ENCODE data around the gene KDF1. TPM values are rescaled to one million over a fixed set of nuclear protein-coding genes. Genes with fewer than 3 reads are reported as not detected.

The KDF1 gene
- total and polyA plus RNA-seq, 2 of the 13 experiments (the other 11 are each of a cell fraction or from before 2014, with no cell fraction given): 1.9 to 4.9 TPM

DNA sequence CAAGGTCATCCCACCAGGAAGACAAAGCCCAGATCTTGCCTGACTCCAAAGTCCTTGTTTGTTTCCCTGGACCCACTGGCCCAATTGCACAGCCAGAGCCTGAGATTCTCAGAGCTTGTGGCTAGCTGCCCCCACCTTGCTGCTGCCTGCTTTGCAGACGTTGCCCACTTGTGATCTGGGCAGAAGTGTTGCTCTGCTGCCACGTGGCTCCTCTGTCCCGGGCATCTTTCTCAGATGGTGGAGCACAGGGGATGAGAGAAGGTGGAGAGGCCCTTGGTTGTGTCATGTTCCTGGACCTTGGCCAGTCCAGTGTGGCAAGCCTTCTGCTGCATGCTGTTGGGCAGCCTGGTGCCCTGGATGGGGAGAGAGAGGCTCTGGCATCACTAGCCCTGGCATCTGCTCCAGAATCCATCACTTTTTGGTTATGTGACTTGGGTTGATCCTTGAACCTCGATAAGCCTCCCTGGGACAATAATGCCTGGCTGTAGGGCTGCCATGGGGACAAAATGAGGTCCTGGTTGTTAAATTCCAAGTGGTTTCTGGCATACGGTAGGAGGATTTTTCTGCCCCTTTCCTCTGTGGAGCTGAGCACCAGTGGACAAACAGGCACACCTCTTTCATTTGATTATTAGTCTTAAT, 44.9 kb downstream of the KDF1 start (continued):
- TF ChIP-seq, protein P1, sequence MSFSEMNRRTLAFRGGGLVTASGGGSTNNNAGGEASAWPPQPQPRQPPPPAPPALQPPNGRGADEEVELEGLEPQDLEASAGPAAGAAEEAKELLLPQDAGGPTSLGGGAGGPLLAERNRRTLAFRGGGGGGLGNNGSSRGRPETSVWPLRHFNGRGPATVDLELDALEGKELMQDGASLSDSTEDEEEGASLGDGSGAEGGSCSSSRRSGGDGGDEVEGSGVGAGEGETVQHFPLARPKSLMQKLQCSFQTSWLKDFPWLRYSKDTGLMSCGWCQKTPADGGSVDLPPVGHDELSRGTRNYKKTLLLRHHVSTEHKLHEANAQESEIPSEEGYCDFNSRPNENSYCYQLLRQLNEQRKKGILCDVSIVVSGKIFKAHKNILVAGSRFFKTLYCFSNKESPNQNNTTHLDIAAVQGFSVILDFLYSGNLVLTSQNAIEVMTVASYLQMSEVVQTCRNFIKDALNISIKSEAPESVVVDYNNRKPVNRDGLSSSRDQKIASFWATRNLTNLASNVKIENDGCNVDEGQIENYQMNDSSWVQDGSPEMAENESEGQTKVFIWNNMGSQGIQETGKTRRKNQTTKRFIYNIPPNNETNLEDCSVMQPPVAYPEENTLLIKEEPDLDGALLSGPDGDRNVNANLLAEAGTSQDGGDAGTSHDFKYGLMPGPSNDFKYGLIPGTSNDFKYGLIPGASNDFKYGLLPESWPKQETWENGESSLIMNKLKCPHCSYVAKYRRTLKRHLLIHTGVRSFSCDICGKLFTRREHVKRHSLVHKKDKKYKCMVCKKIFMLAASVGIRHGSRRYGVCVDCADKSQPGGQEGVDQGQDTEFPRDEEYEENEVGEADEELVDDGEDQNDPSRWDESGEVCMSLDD (CRISPR knock-in tag; IDR thresholded peaks at IDR 0.05; ENCODE audit: borderline replicate concordance): no peak
- no peak for TF ChIP-seq HHEX (CRISPR knock-in tag; IDR thresholded peaks at IDR 0.05)
- TF ChIP-seq MED1 (CRISPR knock-in tag; IDR thresholded peaks at IDR 0.05): peak; percentile 81
- no peak for TF ChIP-seq ZKSCAN5 (CRISPR knock-in tag; IDR thresholded peaks at IDR 0.05)
- TF ChIP-seq GATAD1 (CRISPR knock-in tag; IDR thresholded peaks at IDR 0.05): no peak
- peak; percentile 79; the same call in 1 of the 2 replicates for TF ChIP-seq ZBTB7B (CRISPR knock-in tag; IDR thresholded peaks at IDR 0.05)
- TF ChIP-seq IRF2 (CRISPR knock-in tag; IDR thresholded peaks at IDR 0.05): no peak
- TF ChIP-seq, protein P2, sequence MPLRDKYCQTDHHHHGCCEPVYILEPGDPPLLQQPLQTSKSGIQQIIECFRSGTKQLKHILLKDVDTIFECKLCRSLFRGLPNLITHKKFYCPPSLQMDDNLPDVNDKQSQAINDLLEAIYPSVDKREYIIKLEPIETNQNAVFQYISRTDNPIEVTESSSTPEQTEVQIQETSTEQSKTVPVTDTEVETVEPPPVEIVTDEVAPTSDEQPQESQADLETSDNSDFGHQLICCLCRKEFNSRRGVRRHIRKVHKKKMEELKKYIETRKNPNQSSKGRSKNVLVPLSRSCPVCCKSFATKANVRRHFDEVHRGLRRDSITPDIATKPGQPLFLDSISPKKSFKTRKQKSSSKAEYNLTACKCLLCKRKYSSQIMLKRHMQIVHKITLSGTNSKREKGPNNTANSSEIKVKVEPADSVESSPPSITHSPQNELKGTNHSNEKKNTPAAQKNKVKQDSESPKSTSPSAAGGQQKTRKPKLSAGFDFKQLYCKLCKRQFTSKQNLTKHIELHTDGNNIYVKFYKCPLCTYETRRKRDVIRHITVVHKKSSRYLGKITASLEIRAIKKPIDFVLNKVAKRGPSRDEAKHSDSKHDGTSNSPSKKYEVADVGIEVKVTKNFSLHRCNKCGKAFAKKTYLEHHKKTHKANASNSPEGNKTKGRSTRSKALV (CRISPR knock-in tag; IDR thresholded peaks at IDR 0.05): no peak
- TF ChIP-seq ZNF367 (CRISPR knock-in tag; IDR thresholded peaks at IDR 0.05; ENCODE audit: borderline replicate concordance): no peak
- TF ChIP-seq HNF4A (CRISPR knock-in tag; IDR thresholded peaks at IDR 0.05): peak; percentile 92
- peak; percentile 69 for TF ChIP-seq PAXIP1 (CRISPR knock-in tag; conservative IDR thresholded peaks at IDR 0.05)
- peak; percentile 31; the same call in 1 of the 2 replicates for TF ChIP-seq ARNTL (CRISPR knock-in tag; IDR thresholded peaks at IDR 0.05)
- TF ChIP-seq SYNCRIP (IDR thresholded peaks at IDR 0.05; ENCODE audit: insufficient read depth, low read depth, low read length): no peak
- TF ChIP-seq ZNF670 (CRISPR knock-in tag; IDR thresholded peaks at IDR 0.05; ENCODE audit: borderline replicate concordance): no peak
- no peak; the same call in 1 of the 2 replicates for TF ChIP-seq NR2F6 (IDR thresholded peaks at IDR 0.05)
- peak; percentile 41; the same call in 1 of the 2 replicates for TF ChIP-seq NR2F6 (CRISPR knock-in tag; IDR thresholded peaks at IDR 0.05)
- TF ChIP-seq CREM (IDR thresholded peaks at IDR 0.05): peak; percentile 17; the same call in 1 of the 2 replicates
- TF ChIP-seq CREM (CRISPR knock-in tag; IDR thresholded peaks at IDR 0.05): no peak
- TF ChIP-seq SSRP1 (CRISPR knock-in tag; IDR thresholded peaks at IDR 0.05): peak; percentile 48; the same call in 1 of the 2 replicates
- TF ChIP-seq ZBTB49 (CRISPR knock-in tag; IDR thresholded peaks at IDR 0.05; ENCODE audit: borderline replicate concordance): no peak
- no peak for TF ChIP-seq PCBP2 (optimal IDR thresholded peaks at IDR 0.05; ENCODE audit: low read depth, low read length, poor library complexity, severe bottlenecking)
- TF ChIP-seq ZFY (CRISPR knock-in tag; IDR thresholded peaks at IDR 0.05): no peak
